Measurements from ENCODE around the gene COX14.

DNA sequence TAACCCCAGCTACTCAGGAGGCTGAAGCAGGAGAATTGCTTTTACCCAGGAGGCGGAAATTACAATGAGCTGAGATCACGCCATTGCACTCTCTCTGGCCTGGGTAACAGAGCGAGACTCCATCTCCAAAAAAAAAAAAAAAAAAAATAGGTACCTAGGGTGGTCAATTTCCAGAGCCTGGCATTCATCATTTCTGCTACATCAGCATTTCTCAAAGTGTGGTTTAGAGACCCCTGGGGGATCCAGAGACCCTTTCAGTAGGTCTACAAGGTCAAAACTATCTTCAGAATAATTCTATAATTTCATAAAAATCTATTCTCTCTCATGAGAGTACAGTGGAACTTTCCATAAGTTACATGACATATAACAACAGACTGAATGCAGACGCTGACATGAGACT, 35.2 kb downstream of the COX14 start:
- TF ChIP-seq, protein P1, sequence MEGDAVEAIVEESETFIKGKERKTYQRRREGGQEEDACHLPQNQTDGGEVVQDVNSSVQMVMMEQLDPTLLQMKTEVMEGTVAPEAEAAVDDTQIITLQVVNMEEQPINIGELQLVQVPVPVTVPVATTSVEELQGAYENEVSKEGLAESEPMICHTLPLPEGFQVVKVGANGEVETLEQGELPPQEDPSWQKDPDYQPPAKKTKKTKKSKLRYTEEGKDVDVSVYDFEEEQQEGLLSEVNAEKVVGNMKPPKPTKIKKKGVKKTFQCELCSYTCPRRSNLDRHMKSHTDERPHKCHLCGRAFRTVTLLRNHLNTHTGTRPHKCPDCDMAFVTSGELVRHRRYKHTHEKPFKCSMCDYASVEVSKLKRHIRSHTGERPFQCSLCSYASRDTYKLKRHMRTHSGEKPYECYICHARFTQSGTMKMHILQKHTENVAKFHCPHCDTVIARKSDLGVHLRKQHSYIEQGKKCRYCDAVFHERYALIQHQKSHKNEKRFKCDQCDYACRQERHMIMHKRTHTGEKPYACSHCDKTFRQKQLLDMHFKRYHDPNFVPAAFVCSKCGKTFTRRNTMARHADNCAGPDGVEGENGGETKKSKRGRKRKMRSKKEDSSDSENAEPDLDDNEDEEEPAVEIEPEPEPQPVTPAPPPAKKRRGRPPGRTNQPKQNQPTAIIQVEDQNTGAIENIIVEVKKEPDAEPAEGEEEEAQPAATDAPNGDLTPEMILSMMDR (IDR thresholded peaks at IDR 0.05 in 8 of 11, conservative IDR thresholded peaks at IDR 0.05 in 3 of 11), result no peak
- no peak for TF ChIP-seq POLR2A (IDR thresholded peaks at IDR 0.05)
- no peak for TF ChIP-seq POLR2AphosphoS5 (IDR thresholded peaks at IDR 0.05)
